Activated CD4-positive, alpha-beta T cell treated with anti-CD3 and anti-CD28 coated beads for 1 hour (primary cell): ENCODE measurements around the gene TRIM56.
A peak's percentile ranks its signal among the peaks of the same experiment; 100 is the strongest.
"Not testable (repeated sequence)": the region's sequence is repeated elsewhere in the genome, so short reads cannot be mapped to it uniquely, and the experiment has no call there.

Experiments used
- DNase-seq: peaks from one replicate; pipeline ENCODE4 v3.0.0-alpha.2; 2020

TRIM56 gene

DNA sequence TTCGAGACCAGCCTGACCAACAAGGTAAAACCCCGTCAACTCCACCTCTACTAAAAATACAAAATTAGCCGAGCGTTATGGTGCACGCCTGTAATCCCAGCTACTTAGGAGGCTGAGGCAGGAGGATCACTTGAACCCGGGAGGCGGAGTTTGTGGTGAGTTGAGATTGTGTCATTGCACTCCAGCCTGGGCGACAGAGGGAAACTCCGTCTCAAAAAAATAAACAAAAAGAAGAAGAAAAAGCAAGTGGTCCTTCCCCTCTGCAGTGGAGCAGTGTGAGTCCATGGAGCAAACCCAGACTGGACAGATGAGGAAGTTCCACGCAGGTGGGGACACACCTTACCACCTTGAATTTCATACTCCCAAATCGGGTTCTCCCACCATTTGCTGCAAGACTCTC, 28.6 kb downstream of the TRIM56 start:
- DNase-seq, result no peak

DNA sequence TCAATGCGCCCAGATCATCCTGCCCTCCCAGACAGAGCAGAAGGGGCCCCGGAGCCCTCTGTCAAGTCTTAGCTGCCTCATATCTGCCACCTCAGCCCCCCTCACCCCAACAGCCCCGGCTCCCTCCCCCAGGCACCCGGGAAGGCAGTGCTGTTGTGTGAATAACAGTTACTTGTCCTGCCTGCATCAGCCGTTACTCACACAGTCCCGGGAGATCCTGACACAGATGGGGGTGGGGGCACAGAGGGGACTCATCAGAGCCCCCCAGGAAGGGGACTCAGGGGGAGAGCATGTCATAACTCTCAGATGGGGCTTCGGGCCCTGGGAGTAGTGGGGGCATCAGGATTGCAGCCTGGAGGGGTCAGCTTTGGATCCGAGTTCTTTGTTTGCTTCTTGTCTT, 29.2 kb downstream of the TRIM56 start:
- DNase-seq, result no peak

DNA sequence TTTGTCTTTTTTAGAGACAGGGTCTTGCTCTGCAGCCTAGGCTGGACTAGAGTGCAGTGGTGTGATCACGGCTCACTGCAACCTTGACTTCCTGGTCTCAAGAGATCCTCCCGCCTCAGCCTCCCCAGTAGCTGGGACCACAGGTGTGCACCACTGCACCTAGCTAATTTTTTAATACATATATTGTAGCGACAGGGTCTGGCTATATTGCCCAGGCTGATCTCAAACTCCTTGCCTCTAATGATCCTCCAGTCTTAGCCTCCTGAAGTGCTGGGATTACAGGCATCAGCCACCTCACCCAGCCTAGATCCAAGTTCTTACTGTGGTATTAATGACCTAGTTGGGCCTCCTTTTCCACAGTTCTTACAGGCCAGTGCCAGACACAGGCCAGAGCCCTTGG, 29.9 kb downstream of the TRIM56 start:
- DNase-seq, result no peak

- DNase-seq, result no peak
Observed at GRCh38 chr7:101116898-101117297, 31.6 kb downstream of the TRIM56 start.

- no peak for DNase-seq
Observed at GRCh38 chr7:101118856-101119255, 33.6 kb downstream of the TRIM56 start.

DNA sequence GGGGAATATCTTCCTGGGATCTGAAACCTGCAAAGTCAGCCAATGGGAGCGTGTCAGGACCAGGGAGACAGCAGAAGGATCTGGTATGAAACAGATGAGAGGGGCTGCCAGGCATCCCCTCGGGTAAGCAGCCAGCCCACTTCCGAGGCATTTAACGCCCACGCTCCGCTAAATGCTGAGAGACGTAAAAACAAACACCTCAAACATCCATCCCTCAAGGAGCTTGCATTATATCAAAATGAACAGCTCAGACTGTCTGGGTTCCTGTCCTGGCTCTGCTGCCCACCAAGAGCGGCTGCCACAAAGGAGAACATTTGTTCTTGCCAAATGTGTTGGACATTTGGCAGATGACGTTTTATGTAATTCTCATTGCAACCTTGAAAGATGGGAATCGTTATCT, 34.6 kb downstream of the TRIM56 start:
- no peak for DNase-seq

GRCh38 chr7:101120315-101120714, 35.0 kb downstream of the TRIM56 start:
- DNase-seq, result no peak

GRCh38 chr7:101121631-101121990, 36.3 kb downstream of the TRIM56 start:
- DNase-seq, result not testable (repeated sequence)

DNA sequence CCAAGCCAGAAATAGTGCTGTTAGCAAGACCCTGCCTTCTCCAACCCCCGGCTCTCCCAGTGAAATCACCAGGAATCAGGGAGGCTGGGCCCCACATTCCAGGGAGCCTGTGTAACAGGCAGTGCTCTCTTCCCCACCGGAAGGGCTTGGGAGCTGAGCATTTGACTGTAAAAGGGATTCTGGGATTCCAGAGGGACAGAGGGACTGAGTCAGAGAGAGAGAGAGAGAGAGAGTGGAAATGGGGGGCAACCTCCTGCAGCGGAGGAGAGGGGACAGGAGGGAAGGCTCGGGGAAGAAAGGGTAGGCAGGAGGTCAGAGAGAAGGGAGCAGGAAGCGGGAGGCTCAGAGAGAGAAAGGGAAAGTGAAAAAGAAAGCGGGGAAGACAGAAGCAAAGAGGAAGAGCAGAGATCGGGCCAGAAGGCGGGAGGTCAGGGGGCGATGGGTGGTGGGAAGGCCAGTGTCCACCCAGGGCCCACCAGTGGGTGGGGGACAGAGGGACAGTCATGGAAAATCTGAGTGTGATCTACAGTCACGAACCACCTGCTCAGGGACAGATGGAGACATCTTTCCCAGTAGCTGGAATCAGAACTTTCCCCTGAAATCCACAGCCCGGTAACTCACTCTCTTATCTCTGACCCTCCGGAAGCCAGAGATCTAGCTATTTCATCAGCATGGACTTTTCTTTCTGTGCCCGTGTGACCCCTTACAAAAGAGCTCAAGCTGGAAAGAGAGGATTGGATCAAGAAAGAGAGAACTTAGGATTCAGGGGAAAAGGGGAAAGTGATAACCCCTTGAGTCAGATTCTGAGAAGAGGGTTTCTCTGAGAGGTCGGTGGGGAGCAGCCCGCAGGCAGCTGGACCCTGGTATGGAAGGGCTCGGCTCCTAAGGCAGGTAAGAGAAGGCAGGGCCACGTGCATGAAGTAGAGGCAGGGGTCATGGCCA, 37.0 kb downstream of the TRIM56 start:
- no peak for DNase-seq

- no peak for DNase-seq
Observed at GRCh38 chr7:101122933-101123702, 37.8 kb downstream of the TRIM56 start.

DNA sequence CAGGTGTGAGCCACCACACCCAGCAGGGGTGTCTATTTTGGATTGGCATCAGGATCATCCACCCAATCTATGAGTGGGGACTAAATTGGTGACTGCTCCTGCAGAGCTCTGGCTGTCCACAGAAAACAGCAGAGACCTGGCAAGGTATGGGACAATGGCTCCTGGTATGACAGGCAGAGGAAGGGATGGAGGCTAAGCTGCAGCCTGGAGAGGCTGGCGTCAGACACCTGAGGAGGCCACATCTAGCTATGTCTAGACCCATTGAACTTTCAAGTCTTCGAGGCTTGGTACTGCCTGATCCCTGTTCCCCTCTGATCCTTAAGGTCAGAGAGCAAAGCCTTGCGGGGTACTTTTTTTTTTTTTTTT, 38.4 kb downstream of the TRIM56 start:
- no peak for DNase-seq

DNA sequence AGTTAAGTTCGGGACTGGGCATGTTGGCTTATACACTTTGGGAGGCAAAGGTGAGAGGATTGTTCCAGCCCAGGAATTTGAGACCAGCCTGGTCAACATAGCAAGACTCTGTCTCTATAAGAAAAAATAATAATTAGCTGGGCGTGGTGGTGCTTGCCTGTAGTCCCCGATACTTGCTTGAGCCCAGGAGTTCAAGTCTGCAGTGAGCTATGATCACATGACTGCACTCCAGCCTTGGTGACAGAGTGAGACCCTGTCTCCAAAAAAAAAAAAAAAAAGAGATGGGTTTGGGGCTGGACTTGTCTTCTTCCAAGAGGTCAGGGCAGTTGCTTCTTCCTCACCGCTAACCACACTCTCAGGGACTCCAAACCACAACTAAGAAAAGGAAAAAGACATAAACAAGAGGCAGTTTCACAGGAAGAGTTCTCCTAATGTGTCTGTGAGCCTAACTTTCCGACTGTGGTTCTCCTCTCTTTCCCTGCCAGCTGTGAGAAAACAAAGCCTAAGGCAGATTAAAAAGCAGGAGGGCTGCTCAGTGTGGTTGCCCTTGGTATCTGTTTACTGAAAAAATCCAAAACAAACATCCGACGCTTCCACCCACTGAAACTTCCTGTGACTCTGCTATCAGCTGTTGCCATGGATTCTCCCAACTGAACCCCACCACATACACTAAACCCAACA, 39.2 kb downstream of the TRIM56 start:
- DNase-seq, result no peak

- no peak for DNase-seq
Observed at GRCh38 chr7:101125989-101126650, 40.8 kb downstream of the TRIM56 start.

DNA sequence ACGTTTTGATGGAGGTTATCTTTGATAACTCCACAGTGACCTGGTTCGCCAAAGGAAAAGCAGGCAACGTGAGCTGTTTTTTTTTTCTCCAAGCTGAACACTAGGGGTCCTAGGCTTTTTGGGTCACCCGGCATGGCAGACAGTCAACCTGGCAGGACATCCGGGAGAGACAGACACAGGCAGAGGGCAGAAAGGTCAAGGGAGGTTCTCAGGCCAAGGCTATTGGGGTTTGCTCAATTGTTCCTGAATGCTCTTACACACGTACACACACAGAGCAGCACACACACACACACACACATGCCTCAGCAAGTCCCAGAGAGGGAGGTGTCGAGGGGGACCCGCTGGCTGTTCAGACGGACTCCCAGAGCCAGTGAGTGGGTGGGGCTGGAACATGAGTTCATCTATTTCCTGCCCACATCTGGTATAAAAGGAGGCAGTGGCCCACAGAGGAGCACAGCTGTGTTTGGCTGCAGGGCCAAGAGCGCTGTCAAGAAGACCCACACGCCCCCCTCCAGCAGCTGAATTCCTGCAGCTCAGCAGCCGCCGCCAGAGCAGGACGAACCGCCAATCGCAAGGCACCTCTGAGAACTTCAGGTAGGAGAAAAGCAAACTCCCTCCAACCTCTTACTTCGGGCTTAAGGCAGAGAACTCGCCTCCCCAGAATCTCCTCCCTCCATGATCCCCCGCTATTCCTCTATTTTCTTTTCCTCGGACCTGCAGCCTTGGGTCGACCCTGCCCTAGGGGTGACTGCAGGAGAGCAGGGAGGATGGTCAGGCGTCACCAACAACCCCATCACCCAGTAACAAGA, 41.6 kb downstream of the TRIM56 start, which contains the start of gene SERPINE1:
TSS of gene SERPINE1 (plus strand) at position 454 of the 809 bp plus-strand sequence. CDS start 1,290 bp downstream, outside the sequence.
- DNase-seq, result peak; percentile 29

DNA sequence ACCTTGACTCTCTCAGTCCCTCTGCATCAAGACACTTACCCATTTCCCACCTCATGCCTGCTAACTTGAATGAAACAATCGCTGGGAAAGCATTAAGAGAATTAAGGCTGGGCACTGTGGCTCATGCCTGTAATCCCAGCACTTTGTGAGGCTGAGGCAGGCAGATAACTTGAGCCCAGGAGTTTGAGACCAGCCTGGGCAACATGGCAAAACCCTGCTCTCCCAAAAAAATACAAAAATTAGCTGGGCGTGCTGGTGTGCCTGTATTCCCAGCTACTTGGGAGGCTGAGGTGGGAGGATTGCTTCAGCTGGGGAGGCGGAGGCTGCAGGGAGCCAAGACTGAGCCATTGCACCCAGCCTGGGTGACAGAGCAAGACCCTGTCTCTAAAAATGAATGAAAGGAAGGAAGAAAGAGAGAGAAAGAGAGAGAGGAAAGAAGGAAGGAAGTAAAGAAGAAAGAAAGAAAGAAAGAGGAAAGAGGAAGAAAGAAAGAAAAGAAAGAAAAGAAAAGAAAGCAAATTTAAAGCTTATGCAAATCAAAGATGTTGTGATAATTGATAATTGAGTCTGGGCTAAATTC, 42.3 kb downstream of the TRIM56 start:
- no peak for DNase-seq

DNA sequence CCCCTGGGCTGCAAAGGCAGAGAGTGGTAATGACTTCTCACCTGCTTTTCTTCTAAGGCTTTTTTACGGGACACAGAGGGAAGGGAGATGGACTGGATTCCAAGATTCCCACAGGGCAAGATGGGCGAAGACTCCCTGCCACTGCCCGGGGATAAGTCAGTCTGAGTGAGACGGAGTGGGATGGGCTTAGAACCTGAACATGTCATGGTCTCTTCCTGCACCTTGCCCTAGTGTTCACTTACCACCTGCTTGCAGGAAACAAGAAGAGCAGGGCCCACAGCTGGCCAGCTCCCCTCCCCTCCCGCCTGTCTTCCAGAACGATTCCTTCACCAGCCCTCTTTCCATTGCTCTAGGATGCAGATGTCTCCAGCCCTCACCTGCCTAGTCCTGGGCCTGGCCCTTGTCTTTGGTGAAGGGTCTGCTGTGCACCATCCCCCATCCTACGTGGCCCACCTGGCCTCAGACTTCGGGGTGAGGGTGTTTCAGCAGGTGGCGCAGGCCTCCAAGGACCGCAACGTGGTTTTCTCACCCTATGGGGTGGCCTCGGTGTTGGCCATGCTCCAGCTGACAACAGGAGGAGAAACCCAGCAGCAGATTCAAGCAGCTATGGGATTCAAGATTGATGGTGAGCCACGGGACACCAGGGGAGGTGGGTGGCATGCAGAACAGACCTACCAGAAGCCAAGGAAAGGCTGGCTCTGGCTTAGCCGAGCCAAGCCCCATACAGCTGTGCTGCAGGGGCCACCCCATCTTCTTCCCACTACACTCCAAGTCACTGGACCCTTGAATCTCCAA, 43.0 kb downstream of the TRIM56 start:
- no peak for DNase-seq

DNA sequence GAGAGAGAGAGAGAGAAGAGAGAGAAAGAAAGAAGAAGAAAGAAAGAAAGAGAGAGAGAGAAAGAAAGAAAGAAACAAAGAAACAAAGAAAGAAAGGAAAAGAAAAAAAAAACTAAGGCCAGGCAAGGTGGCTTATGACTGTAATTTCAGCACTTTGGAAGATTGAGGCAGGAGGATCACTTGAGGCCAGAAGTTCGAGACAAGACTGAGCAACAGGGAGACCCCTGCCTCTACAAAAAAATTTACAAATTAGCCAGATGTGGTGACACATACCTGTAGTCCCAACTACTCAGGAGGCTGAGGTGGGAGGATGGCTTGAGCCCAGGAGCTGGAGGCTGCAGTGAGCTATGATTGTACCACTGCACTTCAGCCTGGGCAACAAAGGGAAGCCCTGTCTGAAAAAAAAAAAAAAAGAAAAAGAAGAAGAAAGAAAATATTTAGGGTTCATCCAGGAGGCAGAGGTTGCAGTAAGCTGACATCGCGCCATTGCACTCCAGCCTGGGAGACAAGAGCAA, 44.4 kb downstream of the TRIM56 start:
- DNase-seq, result no peak

GRCh38 chr7:101132626-101133600, 47.6 kb downstream of the TRIM56 start:
- not testable (repeated sequence) for DNase-seq
